Posterior vena cava (tissue), 2 donors: ENCODE results near the gene DOCK3. TPM values are rescaled to one million over a fixed set of nuclear protein-coding genes. Genes with fewer than 3 reads are reported as not detected.
A peak's percentile ranks its signal among the peaks of the same experiment; 100 is the strongest.

Experiments
- DNase-seq: peaks from one replicate; pipeline ENCODE4 v3.0.0-alpha.2; 2020; ENCODE audit warnings: low spot score
- intact Hi-C, 2 donors: fragments of 100-400 bp; cut with DNase I; formaldehyde crosslinking; loops; one replicate each; pipeline versions ENCODE4 v1.14.1 to v1.14.2; 2022 to 2023
- total RNA-seq, 2 donors: library from RNA; stranded (reverse); fragmentation: NEBNext Ultra II Directional; extraction: Animal tissue kit (Norgen Biotek cat#: 25700); gene quantifications; one replicate each; pipeline ENCODE4 v1.2.1, GENCODE V29; 2021
- donor health status: DM: yes; HTN: yes; CAD: no.
- donor health status: DM: yes; HTN: yes; CAD: no.

The DOCK3 gene
- total RNA-seq, 2 donors from 2014 or later, result 0.60 to 2.4 TPM

GRCh38 chr3:51311055-51311454 is 636.3 kb downstream of the DOCK3 start:
- no peak for DNase-seq
- intact Hi-C loops, result no loop called here

- intact Hi-C loops, result no loop called here
- DNase-seq, result no peak
These were observed 653.5 kb downstream of the DOCK3 start for GRCh38 chr3:51328206-51328605.

- DNase-seq, result no peak
- intact Hi-C loops, result no loop called here
These were observed 655.3 kb downstream of the DOCK3 start for GRCh38 chr3:51330046-51330445.

- intact Hi-C loops, result no loop called here
- no peak for DNase-seq
These were observed 657.4 kb downstream of the DOCK3 start for GRCh38 chr3:51332156-51332555.

GRCh38 chr3:51333021-51333420 is 658.3 kb downstream of the DOCK3 start:
- intact Hi-C loops, result no loop called here
- DNase-seq, result no peak

- intact Hi-C loops, result no loop called here
These were observed 661.5 kb downstream of the DOCK3 start for GRCh38 chr3:51336261-51336660.

GRCh38 chr3:51337666-51338065 is 662.9 kb downstream of the DOCK3 start:
- intact Hi-C loops, result no loop called here
- DNase-seq, result no peak

More at GRCh38 chr3:51336261-51336660, 661.5 kb downstream of the DOCK3 start:
- no peak for DNase-seq

- DNase-seq, result no peak
- intact Hi-C loops, result no loop called here
These were observed 663.9 kb downstream of the DOCK3 start for GRCh38 chr3:51338632-51339031.

GRCh38 chr3:51340013-51340829 is 665.5 kb downstream of the DOCK3 start:
- intact Hi-C loops, result no loop called here
- no peak for DNase-seq

GRCh38 chr3:51340989-51341636 is 666.4 kb downstream of the DOCK3 start:
- intact Hi-C loops, result no loop called here
- no peak for DNase-seq

GRCh38 chr3:51343918-51344687 is 669.4 kb downstream of the DOCK3 start:
- intact Hi-C loops, result no loop called here
- DNase-seq, result no peak

- no peak for DNase-seq
- intact Hi-C loops, result no loop called here
These were observed 676.0 kb downstream of the DOCK3 start for GRCh38 chr3:51350751-51351150.

GRCh38 chr3:51353131-51353530 is 678.4 kb downstream of the DOCK3 start:
- DNase-seq, result no peak

GRCh38 chr3:51353691-51354090 is 679.0 kb downstream of the DOCK3 start:
- intact Hi-C loops, result no loop called here
- no peak for DNase-seq

More at GRCh38 chr3:51353131-51353530, 678.4 kb downstream of the DOCK3 start:
- intact Hi-C loops, result no loop called here

- intact Hi-C loops, result no loop called here
- no peak for DNase-seq
These were observed 679.4 kb downstream of the DOCK3 start for GRCh38 chr3:51354172-51354571.

- no peak for DNase-seq
- intact Hi-C loops, result no loop called here
These were observed 680.2 kb downstream of the DOCK3 start for GRCh38 chr3:51354731-51355615.

GRCh38 chr3:51355891-51356578 is 681.3 kb downstream of the DOCK3 start:
- no peak for DNase-seq
- intact Hi-C loops, result no loop called here

GRCh38 chr3:51357856-51358255 is 683.1 kb downstream of the DOCK3 start:
- intact Hi-C loops, result no loop called here
- DNase-seq, result peak; percentile 35

- no peak for DNase-seq
- intact Hi-C loops, result no loop called here
These were observed 684.3 kb downstream of the DOCK3 start for GRCh38 chr3:51358981-51359380.
